Neural progenitor cell (in vitro differentiated cells): Measurements from ENCODE around the gene ATXN7. TPM values are rescaled to one million over a fixed set of nuclear protein-coding genes. Genes with fewer than 3 reads are reported as not detected.

Experiments
- DNase-seq: peaks from one replicate; pipeline ENCODE4 v3.0.0-alpha.2; 2016; ENCODE audit warnings: low spot score
- H2AFZ ChIP-seq: fragments of 200-600 bp; sonication (generic); replicated peaks from 2 replicates; pipeline ENCODE4 v1.6.1; 2016; ENCODE audit warnings: antibody characterized with exemption
- H3F3A ChIP-seq: fragments of 200-600 bp; sonication (generic); 2 replicates; pipeline ENCODE4 v1.6.1; 2016; ENCODE audit warnings: antibody characterized with exemption, low read depth
- H3K27ac ChIP-seq: fragments of 200-600 bp; sonication (generic); 2 replicates; pipeline ENCODE4 v1.5.1; 2016; ENCODE audit warnings: mild to moderate bottlenecking
- H3K27me3 ChIP-seq: fragments of 200-600 bp; sonication (generic); 2 replicates; pipeline ENCODE4 v1.6.1; 2016; ENCODE audit warnings: mild to moderate bottlenecking, moderate library complexity
- H3K36me3 ChIP-seq: fragments of 200-600 bp; sonication (generic); 2 replicates; pipeline ENCODE4 v1.5.1; 2016
- H3K4me1 ChIP-seq: fragments of 200-600 bp; sonication (generic); 2 replicates; pipeline ENCODE4 v1.6.1; 2016; ENCODE audit warnings: mixed run types
- H3K4me2 ChIP-seq: fragments of 200-600 bp; sonication (generic); 2 replicates; pipeline ENCODE4 v1.6.1; 2016
- H3K4me3 ChIP-seq: fragments of 200-600 bp; sonication (generic); 2 replicates; pipeline ENCODE4 v1.5.1; 2016
- H3K79me2 ChIP-seq: fragments of 200-600 bp; sonication (generic); 2 replicates; pipeline ENCODE4 v1.6.1; 2016; ENCODE audit warnings: low read depth
- H3K9ac ChIP-seq: fragments of 200-600 bp; sonication (generic); 2 replicates; pipeline ENCODE4 v1.6.1; 2016
- H3K9me3 ChIP-seq: fragments of 200-600 bp; sonication (generic); 2 replicates; pipeline ENCODE4 v1.5.1; 2016; ENCODE audit warnings: low read depth
- H4K20me1 ChIP-seq: fragments of 200-600 bp; sonication (generic); 2 replicates; pipeline ENCODE4 v1.6.1; 2016; ENCODE audit warnings: low read depth
- H3K27ac Mint-ChIP-seq: 3 replicates; pipeline ENCODE4 v1.8.0; 2021; ENCODE audit warnings: mixed read lengths
- H3K27me3 Mint-ChIP-seq: 2 replicates; pipeline ENCODE4 v1.8.0; 2022; ENCODE audit warnings: low read depth, mild to moderate bottlenecking, inconsistent platforms, moderate library complexity, mixed read lengths; ENCODE audit not compliant: insufficient read depth
- H3K36me3 Mint-ChIP-seq: 3 replicates; pipeline ENCODE4 v1.8.0; 2021; ENCODE audit warnings: mixed read lengths
- H3K4me1 Mint-ChIP-seq: 3 replicates; pipeline ENCODE4 v1.8.0; 2021; ENCODE audit warnings: mixed read lengths
- H3K4me3 Mint-ChIP-seq: 3 replicates; pipeline ENCODE4 v1.8.0; 2021; ENCODE audit warnings: mild to moderate bottlenecking, moderate library complexity, mixed read lengths
- H3K9me3 Mint-ChIP-seq: 3 replicates; pipeline ENCODE4 v1.8.0; 2020; ENCODE audit warnings: mixed read lengths
- CTCF ChIP-seq: fragments of 200-600 bp; sonication (generic); IDR thresholded peaks from 2 replicates; pipeline ENCODE4 v1.5.1; 2017; ENCODE audit warnings: antibody characterized with exemption, mild to moderate bottlenecking
- EZH2 ChIP-seq: fragments of 200-600 bp; sonication (generic); IDR thresholded peaks from 2 replicates; pipeline ENCODE4 v1.6.1; 2017; ENCODE audit warnings: antibody characterized with exemption, mild to moderate bottlenecking, moderate library complexity
- EZH2phosphoT487 ChIP-seq: fragments of 200-600 bp; sonication (generic); IDR thresholded peaks from 2 replicates; pipeline ENCODE4 v1.6.1; 2017; ENCODE audit warnings: antibody characterized with exemption
- total RNA-seq: library from RNA; depleted of rRNA; stranded (reverse); fragments of >200 nt; gene quantifications from 2 replicates; pipeline ENCODE4 v1.2.3, GENCODE V29; 2015; ENCODE audit warnings: low replicate concordance

Gene ATXN7
- total RNA-seq, 1 donor from 2014 or later, result 30.4 TPM

- Mint-ChIP-seq H3K36me3 (peaks cover 8% of the 10 kb centered on the region), H3K27me3 (no peaks in the 10 kb centered on the region), H3K9me3 (no peaks in the 10 kb centered on the region), H3K4me3 (peak overlapping the region; percentile 90), H3K27ac (no peak overlapping the region), H3K4me1 (peaks cover 21% of the 10 kb centered on the region)
- H3K4me2 ChIP-seq, result peak overlapping the region; percentile 98
- TF ChIP-seq CTCF (no peak), EZH2 (no peak), EZH2phosphoT487 (no peak)
- H3K4me3 ChIP-seq, result peak overlapping the region; percentile 97
- DNase-seq, result no peak
- H3K9me3 ChIP-seq, result no peaks in the 10 kb centered on the region
- H3K36me3 ChIP-seq, result peaks cover 4% of the 10 kb centered on the region
- H3K27ac ChIP-seq, result peak overlapping the region; percentile 96
- H4K20me1 ChIP-seq, result peaks cover 38% of the 10 kb centered on the region
- no peaks in the 10 kb centered on the region for H3K27me3 ChIP-seq
- H3F3A ChIP-seq, result peaks cover 47% of the 10 kb centered on the region
- peaks cover 16% of the 10 kb centered on the region for H3K4me1 ChIP-seq
- peak overlapping the region; percentile 88 for H2AFZ ChIP-seq
- peak overlapping the region; percentile 72 for H3K9ac ChIP-seq
- peaks cover 51% of the 10 kb centered on the region for H3K79me2 ChIP-seq
Measured at GRCh38 chr3:63911509-63911872, 47.8 kb downstream of the ATXN7 start.

GRCh38 chr3:63911873-63912767 lies 48.5 kb downstream of the ATXN7 start, which contains the start of gene SCAANT1:
Gene SCAANT1 (minus strand): TSS chr3:63912383.
- Histone ChIP-seq H3K36me3 (peaks cover 4% of the 10 kb centered on the region), H3K9me3 (no peaks in the 10 kb centered on the region), H3K27ac (peak within 1 kb of the TSS; percentile 96), H3F3A (peaks cover 47% of the 10 kb centered on the region), H3K27me3 (no peaks in the 10 kb centered on the region), H2AFZ (peak within 1 kb of the TSS; percentile 88), H3K9ac (peak within 1 kb of the TSS; percentile 72), H4K20me1 (peaks cover 38% of the 10 kb centered on the region), H3K4me3 (peak within 1 kb of the TSS; percentile 97), H3K4me1 (peaks cover 16% of the 10 kb centered on the region), H3K79me2 (peaks cover 58% of the 10 kb centered on the region), H3K4me2 (peak within 1 kb of the TSS; percentile 98)
- no peak for TF ChIP-seq CTCF
- TF ChIP-seq EZH2, result peak; percentile 39
- Mint-ChIP-seq H3K4me1 (peaks cover 21% of the 10 kb centered on the region), H3K4me3 (peak within 1 kb of the TSS; percentile 91), H3K27me3 (no peaks in the 10 kb centered on the region), H3K27ac (peak within 1 kb of the TSS; percentile 86), H3K9me3 (no peaks in the 10 kb centered on the region), H3K36me3 (peaks cover 11% of the 10 kb centered on the region)
- peak; percentile 92 for DNase-seq

DNA sequence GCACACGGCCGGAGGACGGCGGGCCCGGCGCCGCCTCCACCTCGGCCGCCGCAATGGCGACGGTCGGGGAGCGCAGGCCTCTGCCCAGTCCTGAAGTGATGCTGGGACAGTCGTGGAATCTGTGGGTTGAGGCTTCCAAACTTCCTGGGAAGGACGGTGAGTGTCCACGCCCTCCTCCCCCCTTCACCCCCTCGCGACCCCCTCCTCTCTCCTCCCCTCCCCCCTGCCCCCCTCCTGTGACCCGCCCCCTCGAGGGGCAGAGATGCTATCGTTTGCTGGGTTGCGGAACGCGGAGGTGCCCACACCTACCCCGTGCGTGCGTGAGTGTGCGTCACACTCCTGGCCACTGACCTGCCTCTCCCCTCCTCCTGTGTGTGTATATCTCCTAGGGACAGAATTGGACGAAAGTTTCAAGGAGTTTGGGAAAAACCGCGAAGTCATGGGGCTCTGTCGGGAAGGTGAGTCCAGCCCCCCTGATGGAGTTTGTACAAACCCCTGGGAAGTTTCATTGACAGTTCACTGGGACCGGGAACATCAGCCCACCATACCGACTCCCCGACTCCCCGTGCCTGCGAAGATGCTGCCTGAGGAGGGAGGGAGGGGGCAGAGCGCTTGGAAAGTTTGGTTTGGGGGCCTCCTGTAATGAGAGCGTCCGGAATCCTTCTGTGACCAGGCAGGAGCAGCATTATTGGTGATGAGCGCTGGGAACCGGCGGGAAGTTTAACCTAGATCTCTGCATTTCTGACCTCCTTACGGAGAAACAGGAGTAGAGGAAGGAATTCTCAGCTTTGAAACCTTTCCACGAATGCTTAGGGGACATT lies 49.3 kb downstream of the ATXN7 start:
- H3F3A ChIP-seq, result peaks cover 40% of the 10 kb centered on the region
- Mint-ChIP-seq H3K9me3 (no peaks in the 10 kb centered on the region), H3K4me1 (peaks cover 20% of the 10 kb centered on the region), H3K27ac (peak overlapping the region; percentile 86), H3K27me3 (no peaks in the 10 kb centered on the region), H3K4me3 (peak overlapping the region; percentile 91), H3K36me3 (peaks cover 17% of the 10 kb centered on the region)
- DNase-seq, result peak; percentile 54
- peaks cover 10% of the 10 kb centered on the region for H3K36me3 ChIP-seq
- H3K9me3 ChIP-seq, result no peaks in the 10 kb centered on the region
- peaks cover 38% of the 10 kb centered on the region for H4K20me1 ChIP-seq
- no peak for TF ChIP-seq EZH2phosphoT487
- no peak for TF ChIP-seq CTCF
- no peak for TF ChIP-seq EZH2
- no peaks in the 10 kb centered on the region for H3K27me3 ChIP-seq
- no peak overlapping the region for H3K9ac ChIP-seq
- peak overlapping the region; percentile 97 for H3K4me3 ChIP-seq
- H3K4me2 ChIP-seq, result peak overlapping the region; percentile 98
- H3K27ac ChIP-seq, result no peak overlapping the region
- no peak overlapping the region for H2AFZ ChIP-seq
- H3K79me2 ChIP-seq, result peaks cover 64% of the 10 kb centered on the region
- peaks cover 13% of the 10 kb centered on the region for H3K4me1 ChIP-seq
